CD4-positive, CD25-positive, alpha-beta regulatory T cell (primary cell): ENCODE results near the gene IFT25. TPM values are rescaled to one million over a fixed set of nuclear protein-coding genes. Genes with fewer than 3 reads are reported as not detected.

Experiments used
- ATAC-seq, 2 donors: fragments of 150-1000 bp; cut with Tn5 transposase; one replicate each; pipeline ENCODE4 v1.10.0; 2021; ENCODE audit warnings: low read depth in 2 of 2, moderate number of reproducible peaks in 2 of 2, moderate library complexity in 1 of 2
- DNase-seq, 3 donors: peaks; one replicate each; pipeline versions ENCODE4 v3.0.0 to v3.0.0-alpha.2; 2012 to 2022; ENCODE audit warnings: mixed read lengths in 1 of 3
- H3K27ac ChIP-seq: one replicate; pipeline ENCODE4 v1.7.0; 2013; ENCODE audit warnings: mild to moderate bottlenecking, low read length; ENCODE audit not compliant: insufficient read depth, poor library complexity, severe bottlenecking
- H3K27me3 ChIP-seq: one replicate; pipeline ENCODE4 v1.7.0; 2013; ENCODE audit warnings: low read length; ENCODE audit not compliant: control insufficient read depth, insufficient read depth
- H3K36me3 ChIP-seq: one replicate; pipeline ENCODE4 v1.7.0; 2013; ENCODE audit warnings: mild to moderate bottlenecking, low read length, moderate library complexity; ENCODE audit not compliant: control insufficient read depth, insufficient read depth
- H3K4me1 ChIP-seq: 2 replicates; pipeline ENCODE4 v1.7.0; 2013; ENCODE audit warnings: mild to moderate bottlenecking, low read length; ENCODE audit not compliant: insufficient read depth, control insufficient read depth, poor library complexity, severe bottlenecking
- H3K4me3 ChIP-seq: one replicate; pipeline ENCODE4 v1.7.0; 2013; ENCODE audit warnings: low read depth, mild to moderate bottlenecking, low read length, moderate library complexity
- H3K9me3 ChIP-seq, 2 experiments: 1 replicate in 1 of 2; 2 replicates in 1 of 2; pipeline ENCODE4 v1.7.0; 2013; ENCODE audit warnings: low read length in 2 of 2, mild to moderate bottlenecking in 1 of 2, moderate library complexity in 1 of 2; ENCODE audit not compliant: control insufficient read depth in 2 of 2
- H3K27ac Mint-ChIP-seq, 3 donors: one replicate each; pipeline ENCODE4 v1.8.0; 2020 to 2022; ENCODE audit warnings: mild to moderate bottlenecking in 3 of 3, mixed read lengths in 3 of 3, moderate library complexity in 2 of 3
- H3K27me3 Mint-ChIP-seq: one replicate; pipeline ENCODE4 v1.8.0; 2022; ENCODE audit warnings: mild to moderate bottlenecking, mixed read lengths
- H3K36me3 Mint-ChIP-seq: one replicate; pipeline ENCODE4 v1.8.0; 2020; ENCODE audit warnings: mixed read lengths
- H3K4me1 Mint-ChIP-seq, 4 donors: one replicate each; pipeline ENCODE4 v1.8.0; 2020 to 2022; ENCODE audit warnings: mixed read lengths in 4 of 4, mild to moderate bottlenecking in 1 of 4
- H3K4me3 Mint-ChIP-seq, 4 donors: one replicate each; pipeline ENCODE4 v1.8.0; 2020 to 2022; ENCODE audit warnings: mild to moderate bottlenecking in 4 of 4, mixed read lengths in 4 of 4, moderate library complexity in 3 of 4
- H3K9me3 Mint-ChIP-seq, 7 donors: one replicate each; pipeline ENCODE4 v1.8.0; 2020 to 2022; ENCODE audit warnings: mixed read lengths in 7 of 7, mild to moderate bottlenecking in 3 of 7, moderate library complexity in 2 of 7
- polyA plus RNA-seq, 4 donors: library from polyadenylated mRNA; unstranded; fragments of 300-500 nt; fragmentation: Illumina TruSeq; gene quantifications; one replicate each; pipeline ENCODE4 v1.2.3, GENCODE V29; 2021
- total RNA-seq: library from RNA; stranded (reverse); gene quantifications from one replicate; pipeline ENCODE4 v1.2.3, GENCODE V29; 2022

Gene IFT25
- total and polyA plus RNA-seq, 5 donors from 2014 or later, result 23.0 to 74.7 (median 58.9) TPM

DNA sequence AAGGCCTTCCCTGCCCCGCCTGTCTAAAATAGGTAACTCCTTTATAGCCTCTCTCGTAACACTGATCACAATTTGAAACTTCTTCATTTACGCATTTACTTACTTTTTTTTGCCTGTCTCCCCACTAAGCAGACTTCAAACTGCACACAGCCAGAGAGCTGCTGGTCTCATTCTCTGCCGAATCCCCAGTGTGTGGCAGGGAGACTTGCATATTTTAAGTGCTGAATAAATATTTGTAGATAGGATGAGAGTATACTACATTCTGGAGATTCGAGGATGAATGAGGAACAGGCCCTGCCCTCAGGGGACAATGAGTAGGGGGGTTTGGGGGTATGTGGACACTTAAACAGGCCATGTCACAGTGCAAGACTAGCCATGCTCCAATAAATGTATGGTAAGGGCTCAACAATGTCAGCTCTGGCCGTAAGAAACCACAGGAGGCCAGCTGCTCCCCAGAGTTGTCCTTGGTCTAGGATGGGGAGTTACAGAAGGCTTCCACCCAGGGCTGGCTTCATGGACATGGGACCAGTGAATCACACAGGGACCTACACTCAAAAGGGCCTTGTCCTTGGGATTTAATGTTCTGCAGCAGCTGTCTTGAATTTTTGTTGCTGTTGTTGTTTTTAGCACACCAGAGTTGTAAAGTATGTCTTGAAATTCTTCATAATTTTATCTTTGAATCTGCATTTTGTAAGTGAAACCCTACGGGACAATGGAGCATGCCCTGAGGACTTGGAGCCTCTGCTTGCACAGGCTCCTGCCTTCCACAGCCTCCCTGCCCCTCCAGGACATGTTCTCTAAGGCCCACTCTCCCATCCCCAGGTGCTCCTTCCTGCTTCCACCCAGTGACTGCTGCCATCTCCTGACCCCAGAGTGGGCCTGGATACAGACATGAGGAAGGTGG is 43.0 kb downstream of the IFT25 start:
- no peaks in the 10 kb centered on the region for H3K27me3 Mint-ChIP-seq
- Histone ChIP-seq H3K9me3 (no peaks in the 10 kb centered on the region), H3K27me3 (no peaks in the 10 kb centered on the region), H3K4me1 (no peaks in the 10 kb centered on the region), H3K36me3 (no peaks in the 10 kb centered on the region), H3K4me3 (no peak overlapping the region), H3K27ac (no peak overlapping the region)
- DNase-seq (no peak), ATAC-seq (no peak)
- H3K4me1 Mint-ChIP-seq, result peaks cover 0 to 2% (median 0%) of the 10 kb centered on the region in 4 donors
- H3K27ac Mint-ChIP-seq, result peak overlapping the region in 1 of 3 donors; percentile 56
- H3K4me3 Mint-ChIP-seq, result no peak overlapping the region
- H3K9me3 Mint-ChIP-seq, result no peaks in the 10 kb centered on the region
- H3K36me3 Mint-ChIP-seq, result no peaks in the 10 kb centered on the region

DNA sequence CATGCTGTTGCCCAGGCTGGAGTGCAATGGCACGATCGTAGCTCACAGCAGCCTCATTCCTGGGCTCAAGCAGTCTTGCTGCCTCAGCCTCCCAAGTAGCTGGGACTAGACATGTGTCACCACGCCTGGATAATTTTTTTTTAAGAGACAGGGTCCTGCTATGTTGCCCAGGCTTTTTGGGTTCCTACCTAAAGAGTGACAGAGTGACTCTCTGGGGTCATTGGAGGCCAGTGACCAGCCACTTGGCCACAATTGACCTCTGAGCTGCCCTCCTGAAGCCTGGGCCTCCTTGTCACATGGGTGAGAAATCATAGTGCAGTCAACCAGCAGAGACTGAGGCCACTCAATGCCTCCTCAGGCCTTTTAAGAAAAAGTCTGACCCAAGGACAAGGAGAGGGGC is 45.8 kb downstream of the IFT25 start:
- Histone ChIP-seq H3K4me1 (no peaks in the 10 kb centered on the region), H3K9me3 (no peaks in the 10 kb centered on the region), H3K36me3 (no peaks in the 10 kb centered on the region), H3K4me3 (no peak overlapping the region), H3K27ac (no peak overlapping the region), H3K27me3 (no peaks in the 10 kb centered on the region)
- H3K27ac Mint-ChIP-seq, result no peak overlapping the region
- no peak for DNase-seq
- H3K9me3 Mint-ChIP-seq, result no peaks in the 10 kb centered on the region
- H3K36me3 Mint-ChIP-seq, result no peaks in the 10 kb centered on the region
- no peak for ATAC-seq
- peaks cover 0 to 6% (median under 1%) of the 10 kb centered on the region in 4 donors for H3K4me1 Mint-ChIP-seq
- H3K4me3 Mint-ChIP-seq, result no peak overlapping the region
- H3K27me3 Mint-ChIP-seq, result no peaks in the 10 kb centered on the region

DNA sequence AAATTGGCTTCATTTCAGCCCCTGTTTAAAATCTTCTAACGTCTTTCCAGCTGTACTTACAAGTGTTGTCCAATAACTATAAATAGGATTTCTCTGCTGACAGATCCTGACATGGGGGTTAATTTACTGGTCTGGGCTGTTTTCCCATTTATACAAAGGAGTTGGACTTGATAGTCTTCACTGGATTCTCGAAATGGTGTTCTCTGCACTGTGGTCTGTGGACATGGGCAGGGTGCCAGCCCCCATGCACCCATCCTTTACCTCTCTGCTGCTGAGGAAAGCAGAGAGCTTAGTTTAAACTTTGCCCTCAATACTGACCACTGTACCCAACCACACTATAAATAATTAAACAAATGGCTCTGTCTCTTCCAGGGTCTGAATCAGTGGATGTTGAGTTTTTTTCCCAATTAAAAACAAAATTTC is 46.3 kb downstream of the IFT25 start:
- no peaks in the 10 kb centered on the region for H3K9me3 Mint-ChIP-seq
- H3K4me1 Mint-ChIP-seq, result peaks cover 0 to 6% (median under 1%) of the 10 kb centered on the region in 4 donors
- ATAC-seq (no peak), DNase-seq (no peak)
- no peaks in the 10 kb centered on the region for H3K36me3 ChIP-seq
- no peaks in the 10 kb centered on the region for H3K27me3 Mint-ChIP-seq
- H3K27me3 ChIP-seq, result peaks cover 3% of the 10 kb centered on the region
- H3K27ac ChIP-seq, result no peak overlapping the region
- H3K27ac Mint-ChIP-seq, result no peak overlapping the region
- H3K4me3 Mint-ChIP-seq, result no peak overlapping the region
- H3K9me3 ChIP-seq, result no peaks in the 10 kb centered on the region
- no peak overlapping the region for H3K4me3 ChIP-seq
- no peaks in the 10 kb centered on the region for H3K36me3 Mint-ChIP-seq
- H3K4me1 ChIP-seq, result no peaks in the 10 kb centered on the region

GRCh38 chr1:53896635-53897229 is 48.8 kb downstream of the IFT25 start:
- Histone ChIP-seq H3K4me3 (no peak overlapping the region), H3K27ac (no peak overlapping the region), H3K27me3 (peaks cover 3% of the 10 kb centered on the region), H3K4me1 (no peaks in the 10 kb centered on the region), H3K36me3 (no peaks in the 10 kb centered on the region), H3K9me3 (no peaks in the 10 kb centered on the region)
- ATAC-seq, result no peak
- peaks cover 0 to 6% (median under 1%) of the 10 kb centered on the region in 4 donors for H3K4me1 Mint-ChIP-seq
- no peak overlapping the region for H3K4me3 Mint-ChIP-seq
- no peaks in the 10 kb centered on the region for H3K9me3 Mint-ChIP-seq
- no peaks in the 10 kb centered on the region for H3K36me3 Mint-ChIP-seq
- H3K27me3 Mint-ChIP-seq, result no peaks in the 10 kb centered on the region
- DNase-seq, result no peak
- H3K27ac Mint-ChIP-seq, result no peak overlapping the region

DNA sequence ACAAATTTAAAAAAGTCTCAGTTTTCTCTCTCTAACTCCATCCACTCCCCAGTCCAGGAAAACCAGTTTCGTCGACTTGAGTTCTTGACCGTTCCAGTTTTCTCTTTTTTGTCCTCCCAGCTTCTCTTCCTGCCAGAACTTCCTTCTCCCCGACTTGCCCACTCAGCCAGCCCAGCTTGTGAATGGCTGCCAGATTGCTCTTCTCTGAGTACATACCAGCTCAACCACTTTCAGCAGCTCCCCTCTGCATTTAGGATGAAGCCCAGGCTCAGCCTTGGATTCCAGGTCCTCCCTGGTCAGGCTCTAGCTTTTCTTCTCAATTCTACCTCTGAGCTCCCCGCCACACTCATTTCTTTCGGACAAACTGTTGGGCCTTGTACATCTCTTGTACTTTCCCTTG is 50.1 kb downstream of the IFT25 start:
- Histone ChIP-seq H3K9me3 (no peaks in the 10 kb centered on the region), H3K4me1 (peaks cover 4% of the 10 kb centered on the region), H3K36me3 (no peaks in the 10 kb centered on the region), H3K4me3 (no peak overlapping the region), H3K27me3 (peaks cover 3% of the 10 kb centered on the region), H3K27ac (no peak overlapping the region)
- Mint-ChIP-seq H3K4me1 (peaks cover 1 to 15% (median 7%) of the 10 kb centered on the region in 4 donors), H3K4me3 (no peak overlapping the region), H3K9me3 (no peaks in the 10 kb centered on the region), H3K27ac (peak overlapping the region in 1 of 3 donors; percentile 82), H3K27me3 (no peaks in the 10 kb centered on the region), H3K36me3 (no peaks in the 10 kb centered on the region)
- ATAC-seq, result no peak
- DNase-seq, result no peak

GRCh38 chr1:53894644-53895043 is 50.9 kb downstream of the IFT25 start:
- DNase-seq (no peak), ATAC-seq (no peak)
- peaks cover 3% of the 10 kb centered on the region for H3K27me3 ChIP-seq
- peaks cover 4 to 22% (median 14%) of the 10 kb centered on the region in 4 donors for H3K4me1 Mint-ChIP-seq
- no peaks in the 10 kb centered on the region for H3K36me3 Mint-ChIP-seq
- H3K27me3 Mint-ChIP-seq, result no peaks in the 10 kb centered on the region
- H3K4me3 ChIP-seq, result no peak overlapping the region
- H3K9me3 ChIP-seq, result no peaks in the 10 kb centered on the region
- peaks cover 8% of the 10 kb centered on the region for H3K4me1 ChIP-seq
- peak overlapping the region in 1 of 4 donors; percentile 90 for H3K4me3 Mint-ChIP-seq
- H3K27ac ChIP-seq, result no peak overlapping the region
- H3K9me3 Mint-ChIP-seq, result no peaks in the 10 kb centered on the region
- H3K36me3 ChIP-seq, result no peaks in the 10 kb centered on the region
- no peak overlapping the region for H3K27ac Mint-ChIP-seq

- Histone ChIP-seq H3K27ac (no peak within 1 kb of the TSS), H3K4me1 (peaks cover 11% of the 10 kb centered on the region), H3K4me3 (no peak within 1 kb of the TSS), H3K9me3 (no peaks in the 10 kb centered on the region), H3K27me3 (peaks cover 3% of the 10 kb centered on the region), H3K36me3 (no peaks in the 10 kb centered on the region)
- peak within 1 kb of the TSS in 2 of 4 donors; percentile 2 to 90 for H3K4me3 Mint-ChIP-seq
- H3K4me1 Mint-ChIP-seq, result peaks cover 6 to 22% (median 15%) of the 10 kb centered on the region in 4 donors
- DNase-seq, result no peak
- H3K27ac Mint-ChIP-seq, result no peak within 1 kb of the TSS
- ATAC-seq, result no peak
- no peaks in the 10 kb centered on the region for H3K36me3 Mint-ChIP-seq
- no peaks in the 10 kb centered on the region for H3K9me3 Mint-ChIP-seq
- H3K27me3 Mint-ChIP-seq, result no peaks in the 10 kb centered on the region
Observed at GRCh38 chr1:53893999-53894636, 51.4 kb downstream of the IFT25 start, which contains the start of gene DIO1. Gene DIO1, plus strand, starts transcription at chr1:53894187. Its CDS starts 24 bp downstream, at chr1:53894211.
